ENCODE results near the gene WDFY2.

GRCh38 chr13:51551416-51551815 is 32.8 kb upstream of the WDFY2 start:
- TF ChIP-seq CTCF (IDR thresholded peaks at IDR 0.05; ENCODE audit: poor library complexity, severe bottlenecking) = no peak
- no peak for TF ChIP-seq POLR2AphosphoS5 (IDR thresholded peaks at IDR 0.05)
- no peak for TF ChIP-seq EZH2 (IDR thresholded peaks at IDR 0.05; ENCODE audit: borderline replicate concordance, insufficient read depth, low read length, poor library complexity, severe bottlenecking)
